NCI-H2029 (cell line): ENCODE measurements around the gene PALD1.
"Not testable (repeated sequence)": the region's sequence is repeated elsewhere in the genome, so short reads cannot be mapped to it uniquely, and the experiment has no call there.

Experiments used
- DNase-seq: peaks from one replicate; lab custom pipeline; 2025; lab: John Stamatoyannopoulos, UW

PALD1 gene

GRCh38 chr10:70571636-70572439, 93.3 kb downstream of the PALD1 start:
- no peak for DNase-seq

GRCh38 chr10:70573599-70574506, 95.3 kb downstream of the PALD1 start:
- no peak for DNase-seq

GRCh38 chr10:70575486-70575873, 96.9 kb downstream of the PALD1 start:
- no peak for DNase-seq

- DNase-seq, result peak; percentile 74
These were observed 97.6 kb downstream of the PALD1 start for GRCh38 chr10:70575874-70576802.

GRCh38 chr10:70576803-70577517, 98.4 kb downstream of the PALD1 start:
- DNase-seq, result no peak

GRCh38 chr10:70578371-70578947, 99.9 kb downstream of the PALD1 start:
- DNase-seq, result peak; percentile 21

- no peak for DNase-seq
These were observed 100.9 kb downstream of the PALD1 start for GRCh38 chr10:70579234-70580002.

GRCh38 chr10:70581176-70581575, 102.6 kb downstream of the PALD1 start:
- not testable (repeated sequence) for DNase-seq

- no peak for DNase-seq
These were observed 104.5 kb downstream of the PALD1 start for GRCh38 chr10:70582793-70583668.

GRCh38 chr10:70583669-70584037, 105.1 kb downstream of the PALD1 start:
- no peak for DNase-seq

- DNase-seq, result peak; percentile 36
These were observed 105.8 kb downstream of the PALD1 start for GRCh38 chr10:70584366-70584765.

- peak; percentile 83 for DNase-seq
These were observed 106.5 kb downstream of the PALD1 start for GRCh38 chr10:70584909-70585544.

- no peak for DNase-seq
These were observed 107.1 kb downstream of the PALD1 start for GRCh38 chr10:70585578-70586169.

GRCh38 chr10:70586348-70586930, 107.9 kb downstream of the PALD1 start:
- no peak for DNase-seq

- no peak for DNase-seq
These were observed 108.6 kb downstream of the PALD1 start for GRCh38 chr10:70587045-70587658.

- no peak for DNase-seq
These were observed 109.7 kb downstream of the PALD1 start for GRCh38 chr10:70588255-70588654.

GRCh38 chr10:70588859-70589570, 110.4 kb downstream of the PALD1 start:
- DNase-seq, result no peak
